Activated CD4-positive, alpha-beta T cell treated with anti-CD3 and anti-CD28 coated beads for 36 hours (primary cell): ENCODE measurements around the gene CD86. TPM values are rescaled to one million over a fixed set of nuclear protein-coding genes. Genes with fewer than 3 reads are reported as not detected.
A peak's percentile ranks its signal among the peaks of the same experiment; 100 is the strongest.

Experiments
- ATAC-seq: fragments of 200-7000 bp; cut with Tn5 transposase; one replicate; pipeline ENCODE4 v1.10.0; 2021; ENCODE audit warnings: mild to moderate bottlenecking, moderate library complexity
- CTCF ChIA-PET: fragments of 350-600 bp; sonication (Branson Sonifier 250); formaldehyde crosslinking; loops from one replicate; lab custom pipeline; 2021; ENCODE audit warnings: antibody characterized with exemption; lab: Charles Lee
- POLR2A ChIA-PET: fragments of 350-600 bp; sonication (Branson Sonifier 250); formaldehyde crosslinking; loops from one replicate; lab custom pipeline; 2021; ENCODE audit warnings: antibody characterized with exemption, inconsistent platforms; lab: Charles Lee
- DNase-seq: peaks from one replicate; pipeline ENCODE4 v3.0.0-alpha.2; 2020
- H3K27ac Mint-ChIP-seq: one replicate; pipeline ENCODE4 v1.8.0; 2021; ENCODE audit warnings: mixed read lengths
- H3K27me3 Mint-ChIP-seq: one replicate; pipeline ENCODE4 v1.8.0; 2021; ENCODE audit warnings: mixed read lengths
- H3K36me3 Mint-ChIP-seq: one replicate; pipeline ENCODE4 v1.8.0; 2021; ENCODE audit warnings: low read depth, mixed read lengths
- H3K4me1 Mint-ChIP-seq: one replicate; pipeline ENCODE4 v1.8.0; 2021; ENCODE audit warnings: mixed read lengths
- H3K4me3 Mint-ChIP-seq: one replicate; pipeline ENCODE4 v1.8.0; 2021; ENCODE audit warnings: mild to moderate bottlenecking, moderate library complexity, mixed read lengths
- H3K9me3 Mint-ChIP-seq: one replicate; pipeline ENCODE4 v1.8.0; 2021; ENCODE audit warnings: low read depth, mixed read lengths
- intact Hi-C, 2 experiments: fragments of 100-400 bp; cut with DNase I in 1 of 2; cut with micrococcal nuclease in 1 of 2; formaldehyde crosslinking; loops; one replicate each; pipeline versions ENCODE4 v1.14.2 to v1.15.1; 2022 to 2024; cut with DNase I, micrococcal nuclease
- total RNA-seq, 2 experiments: library from RNA; stranded (reverse); gene quantifications; one replicate each; pipeline ENCODE4 v1.2.3, GENCODE V29; 2021

CD86 gene
- total RNA-seq, 2 experiments from 2014 or later, result 0.09 to 0.25 TPM

DNA sequence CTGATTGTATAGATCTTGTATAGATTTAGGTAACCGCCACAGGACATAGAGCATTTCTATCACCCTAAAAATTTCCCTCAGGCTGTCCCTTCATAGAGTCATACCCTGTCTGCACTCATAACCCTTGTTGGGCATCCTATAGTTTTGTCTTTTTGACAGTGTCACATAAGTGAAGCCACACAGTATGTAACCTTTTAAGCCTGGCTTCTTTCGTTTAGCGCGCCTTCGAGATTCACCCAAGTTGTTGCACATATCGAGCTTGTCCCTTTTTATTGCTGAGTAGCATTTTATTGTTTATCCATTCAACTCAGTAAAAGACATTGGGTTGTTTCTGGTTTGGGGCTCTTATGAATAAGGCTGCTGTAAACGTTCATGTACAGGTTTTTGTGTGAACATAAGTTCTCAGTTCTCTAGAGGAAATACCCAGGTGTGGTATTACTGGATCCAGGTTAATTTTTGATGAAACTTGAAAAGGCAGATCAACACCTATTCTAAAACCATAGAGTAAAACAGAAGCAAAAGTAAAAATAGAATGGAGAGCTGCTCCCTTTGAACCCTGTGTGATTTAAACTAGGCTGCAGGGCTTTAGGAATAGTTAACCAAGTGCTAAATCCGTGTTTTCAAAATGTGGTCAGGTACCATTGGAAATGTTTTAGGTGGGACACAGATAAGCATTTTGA is 49.5 kb downstream of the CD86 start:
- H3K4me1 Mint-ChIP-seq, result peaks cover 42% of the 10 kb centered on the region
- H3K4me3 Mint-ChIP-seq, result no peak overlapping the region
- H3K27me3 Mint-ChIP-seq, result no peaks in the 10 kb centered on the region
- ChIA-PET CTCF (interaction anchor here (0.6 to 6.0 kb wide), 9 partner anchors 13 to 378 kb away, joined by 3 to 54 read pairs (median 3); partner anchors contain the start of gene FAM162A), POLR2A (interaction anchor here (0.6 kb wide), 1 partner anchor 419 kb away, joined by 3 read pairs; no protein-coding TSS in a partner anchor)
- H3K36me3 Mint-ChIP-seq, result no peaks in the 10 kb centered on the region
- no peaks in the 10 kb centered on the region for H3K9me3 Mint-ChIP-seq
- peak overlapping the region; percentile 17 for H3K27ac Mint-ChIP-seq
- DNase-seq (no peak), ATAC-seq (peak; percentile 20)
- intact Hi-C loops, result loop anchor here (5.0 to 10.0 kb wide), 6 partner anchors 263 to 578 kb away; partner anchors contain the start of gene PARP14 (in 1 of the 2)

DNA sequence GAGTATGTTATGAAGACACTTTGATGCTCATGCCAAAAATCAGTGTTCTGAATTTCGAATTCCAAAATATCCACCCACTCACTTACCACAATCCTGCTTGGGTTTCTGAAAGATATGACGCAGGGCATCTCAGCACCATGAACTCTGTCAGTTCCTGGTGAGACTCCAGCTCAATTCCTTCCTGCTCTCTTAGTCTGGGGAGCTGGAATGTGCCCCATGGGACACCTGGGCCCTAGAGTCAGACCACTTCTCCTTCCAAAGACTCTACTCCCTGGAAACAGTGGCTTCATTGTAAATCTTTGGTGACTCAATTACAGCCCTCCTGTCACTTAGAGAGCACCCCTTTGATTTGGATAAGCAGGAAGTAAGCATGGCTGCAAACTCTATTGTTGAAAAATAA is 50.5 kb downstream of the CD86 start:
- POLR2A ChIA-PET, result interaction anchor here (0.5 to 0.6 kb wide), 2 partner anchors 184 to 388 kb away, joined by 6 to 9 read pairs; no protein-coding TSS in a partner anchor
- ATAC-seq (no peak), DNase-seq (no peak)
- Mint-ChIP-seq H3K27ac (no peak overlapping the region), H3K27me3 (no peaks in the 10 kb centered on the region), H3K4me3 (no peak overlapping the region), H3K9me3 (no peaks in the 10 kb centered on the region), H3K36me3 (no peaks in the 10 kb centered on the region), H3K4me1 (peaks cover 40% of the 10 kb centered on the region)
- CTCF ChIA-PET, result interaction anchor here (0.6 to 2.0 kb wide), 3 partner anchors 12 to 194 kb away, joined by 3 to 6 read pairs (median 5); no protein-coding TSS in a partner anchor
- intact Hi-C loops, result loop anchor here in 1 of 2 experiments (10.0 kb wide), 1 partner anchor 451 kb away; no protein-coding TSS in a partner anchor

DNA sequence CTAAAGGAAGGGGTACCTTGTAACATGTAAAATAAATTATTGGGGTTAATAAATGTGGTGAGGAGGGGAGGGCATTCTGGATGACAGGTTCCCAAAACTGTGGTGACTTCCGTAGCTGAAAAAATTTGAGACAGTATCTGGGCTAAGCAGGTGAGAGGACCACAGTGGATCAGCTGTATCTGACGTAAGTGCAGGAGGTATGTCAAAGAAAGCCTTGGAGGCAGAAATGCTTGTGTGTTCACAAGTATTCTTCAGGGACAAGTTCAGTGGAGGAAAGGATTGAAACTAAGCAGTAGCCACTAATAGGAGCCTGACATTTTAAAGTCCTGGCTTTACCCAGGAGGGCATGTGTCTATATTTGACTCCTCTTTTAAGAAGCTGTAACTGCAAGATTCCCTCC is 52.0 kb downstream of the CD86 start:
- CTCF ChIA-PET, result no interaction called here
- Mint-ChIP-seq H3K27me3 (peaks cover 2% of the 10 kb centered on the region), H3K4me3 (no peak overlapping the region), H3K36me3 (no peaks in the 10 kb centered on the region), H3K9me3 (no peaks in the 10 kb centered on the region), H3K4me1 (peaks cover 26% of the 10 kb centered on the region), H3K27ac (no peak overlapping the region)
- DNase-seq (no peak), ATAC-seq (no peak)
- intact Hi-C loops, result loop anchor here in 1 of 2 experiments (10.0 kb wide), 1 partner anchor 452 kb away; no protein-coding TSS in a partner anchor
- POLR2A ChIA-PET, result interaction anchor here (0.6 kb wide), 1 partner anchor 445 kb away, joined by 3 read pairs; no protein-coding TSS in a partner anchor

DNA sequence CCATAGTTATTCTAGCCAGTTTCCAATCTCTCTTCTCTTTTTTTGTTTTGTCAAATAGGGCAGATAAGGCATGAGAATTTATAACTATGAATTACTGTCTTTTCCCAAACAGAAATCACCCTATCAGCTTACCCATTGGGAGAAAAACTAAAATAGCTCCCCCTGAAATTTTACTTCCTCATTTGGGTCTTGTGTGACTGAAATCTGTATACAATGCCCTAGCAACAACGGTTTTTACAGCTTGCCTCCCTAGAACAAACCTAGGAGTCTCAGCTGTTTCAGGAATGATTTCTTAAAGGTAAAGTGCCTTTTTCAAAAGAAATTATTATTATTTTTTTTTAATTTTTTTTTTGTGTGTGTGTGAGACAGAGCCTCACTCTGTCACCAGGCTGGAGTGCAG is 56.8 kb downstream of the CD86 start:
- Mint-ChIP-seq H3K27me3 (peaks cover 2% of the 10 kb centered on the region), H3K4me3 (no peak overlapping the region), H3K9me3 (no peaks in the 10 kb centered on the region), H3K36me3 (no peaks in the 10 kb centered on the region), H3K27ac (no peak overlapping the region), H3K4me1 (no peaks in the 10 kb centered on the region)
- no peak for ATAC-seq
- DNase-seq, result no peak
- POLR2A ChIA-PET, result interaction anchor here (0.6 kb wide), 1 partner anchor 9 kb away, joined by 4 read pairs; no protein-coding TSS in a partner anchor
- intact Hi-C loops, result no loop called here
- CTCF ChIA-PET, result interaction anchor here (0.9 to 1.7 kb wide), 5 partner anchors 10 to 187 kb away, joined by 3 to 10 read pairs (median 3); no protein-coding TSS in a partner anchor

DNA sequence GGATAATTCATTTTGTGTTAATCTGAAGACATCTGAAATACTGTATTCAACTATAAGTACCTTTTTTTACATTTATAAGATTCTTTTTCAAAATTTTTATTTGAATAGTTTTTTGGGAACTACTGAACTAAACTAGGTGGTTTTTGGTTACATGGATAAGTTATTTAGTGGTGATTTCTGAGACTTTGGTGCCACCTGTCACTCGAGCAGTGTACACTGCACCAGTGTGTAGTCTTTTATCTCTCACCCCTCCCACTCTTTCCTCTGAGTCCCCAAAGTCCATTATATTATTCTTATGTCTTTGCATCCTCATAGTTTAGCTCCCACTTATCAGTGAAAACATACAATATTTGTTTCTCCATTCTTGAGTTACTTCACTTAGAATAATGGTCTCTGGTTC is 57.6 kb downstream of the CD86 start:
- no peak overlapping the region for H3K4me3 Mint-ChIP-seq
- peaks cover 5% of the 10 kb centered on the region for H3K27me3 Mint-ChIP-seq
- ChIA-PET POLR2A (no interaction called here), CTCF (interaction anchor here (0.9 to 1.8 kb wide), 3 partner anchors 12 to 60 kb away, joined by 3 to 5 read pairs (median 3); no protein-coding TSS in a partner anchor)
- no peaks in the 10 kb centered on the region for H3K4me1 Mint-ChIP-seq
- no peaks in the 10 kb centered on the region for H3K36me3 Mint-ChIP-seq
- ATAC-seq, result no peak
- DNase-seq, result no peak
- H3K27ac Mint-ChIP-seq, result no peak overlapping the region
- H3K9me3 Mint-ChIP-seq, result peaks cover 1% of the 10 kb centered on the region
- intact Hi-C loops, result no loop called here

DNA sequence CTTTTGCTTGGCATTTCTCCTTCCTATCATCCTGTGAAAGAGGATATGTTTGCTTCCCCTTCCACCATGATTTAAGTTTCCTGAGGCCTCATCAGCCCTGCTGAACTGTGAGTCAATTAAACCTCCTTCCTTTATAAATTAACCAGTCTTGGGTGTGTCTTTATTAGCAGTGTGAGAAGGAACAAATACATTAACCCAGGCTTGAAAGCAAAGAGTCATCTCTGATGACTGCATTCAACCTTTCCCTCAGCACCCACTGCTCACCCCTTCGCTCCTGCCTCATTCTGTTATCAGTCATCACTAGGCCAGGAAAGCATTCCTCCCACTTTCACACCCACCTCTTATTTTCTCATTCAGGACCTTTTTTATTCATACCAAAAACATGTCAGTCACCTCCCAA is 68.7 kb downstream of the CD86 start:
- Mint-ChIP-seq H3K4me1 (peaks cover 11% of the 10 kb centered on the region), H3K36me3 (no peaks in the 10 kb centered on the region), H3K27me3 (peaks cover 22% of the 10 kb centered on the region), H3K27ac (peak overlapping the region; percentile 64), H3K9me3 (peaks cover 6% of the 10 kb centered on the region), H3K4me3 (no peak overlapping the region)
- peak; percentile 93 for ATAC-seq
- peak; percentile 29 for DNase-seq
- intact Hi-C loops, result loop anchor here in 1 of 2 experiments (2.0 kb wide), 1 partner anchor 23 kb away; no protein-coding TSS in a partner anchor
- CTCF ChIA-PET, result no interaction called here
- POLR2A ChIA-PET, result no interaction called here

DNA sequence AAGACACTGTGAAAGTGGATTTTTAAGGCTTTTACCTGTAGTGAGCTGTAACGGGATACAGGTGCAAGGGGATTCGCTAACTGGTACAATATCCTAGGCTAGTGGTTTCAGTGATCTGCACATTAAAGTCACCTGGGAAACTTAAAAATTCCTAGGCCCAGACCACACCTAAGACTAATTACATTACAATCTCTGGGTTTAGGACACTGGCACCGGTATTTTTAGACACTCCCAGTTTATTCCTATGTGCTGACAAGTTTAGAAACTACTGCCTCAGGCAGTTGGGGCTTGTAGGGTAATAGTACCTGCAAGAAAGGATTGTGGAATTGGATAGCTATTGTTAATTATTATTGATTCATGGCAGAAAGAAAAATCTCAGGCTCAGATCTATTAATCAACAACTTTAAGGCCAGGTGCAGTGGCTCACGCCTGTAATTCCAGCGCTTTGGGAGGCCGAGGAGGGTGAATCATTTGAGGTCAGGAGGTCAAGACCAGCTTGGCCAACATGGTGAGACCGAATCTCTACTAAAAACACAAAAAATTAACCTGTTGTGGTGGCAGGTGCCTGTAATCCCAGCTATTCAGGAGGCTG is 77.9 kb downstream of the CD86 start:
- ATAC-seq, result no peak
- H3K27ac Mint-ChIP-seq, result no peak overlapping the region
- H3K27me3 Mint-ChIP-seq, result peaks cover 3% of the 10 kb centered on the region
- intact Hi-C loops, result no loop called here
- ChIA-PET POLR2A (interaction anchor here (0.6 kb wide), 1 partner anchor 1485 kb away, joined by 3 read pairs; no protein-coding TSS in a partner anchor), CTCF (no interaction called here)
- DNase-seq, result no peak
- no peaks in the 10 kb centered on the region for H3K36me3 Mint-ChIP-seq
- H3K9me3 Mint-ChIP-seq, result no peaks in the 10 kb centered on the region
- no peak overlapping the region for H3K4me3 Mint-ChIP-seq
- H3K4me1 Mint-ChIP-seq, result no peaks in the 10 kb centered on the region

DNA sequence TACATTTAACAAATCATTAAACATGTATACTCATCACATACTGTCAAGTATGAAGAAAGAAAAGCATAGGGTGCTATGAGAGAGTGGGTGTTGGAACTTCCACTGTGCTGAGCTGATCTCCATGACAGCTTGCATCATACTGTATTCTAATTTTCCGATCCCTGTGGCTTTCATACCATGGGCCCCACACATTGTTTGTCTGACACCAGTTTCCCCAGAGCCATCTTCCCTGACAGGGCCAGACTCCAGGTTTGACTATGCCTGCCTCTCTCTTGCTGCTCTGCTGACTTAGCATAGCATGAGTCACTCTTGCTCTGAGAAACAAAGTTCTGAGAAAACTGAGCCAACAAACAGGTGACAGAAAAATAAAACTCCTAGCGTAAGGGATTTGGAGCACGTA is 91.3 kb downstream of the CD86 start:
- Mint-ChIP-seq H3K4me1 (peaks cover 32% of the 10 kb centered on the region), H3K27ac (peak overlapping the region; percentile 83), H3K36me3 (peaks cover 2% of the 10 kb centered on the region), H3K9me3 (peaks cover 5% of the 10 kb centered on the region), H3K4me3 (no peak overlapping the region), H3K27me3 (peaks cover 2% of the 10 kb centered on the region)
- ChIA-PET CTCF (interaction anchor here (0.8 to 1.1 kb wide), 3 partner anchors 101 to 116 kb away, joined by 3 to 5 read pairs (median 5); no protein-coding TSS in a partner anchor), POLR2A (no interaction called here)
- ATAC-seq (peak; percentile 99), DNase-seq (peak; percentile 88)
- intact Hi-C loops, result loop anchor here (1.0 to 5.0 kb wide), 13 partner anchors 22 to 464 kb away; partner anchors contain the start of genes EAF2 (in 2 of the 2), IQCB1 (in 2 of the 2), FAM162A (in 1 of the 2) and PARP15 (in 1 of the 2)

DNA sequence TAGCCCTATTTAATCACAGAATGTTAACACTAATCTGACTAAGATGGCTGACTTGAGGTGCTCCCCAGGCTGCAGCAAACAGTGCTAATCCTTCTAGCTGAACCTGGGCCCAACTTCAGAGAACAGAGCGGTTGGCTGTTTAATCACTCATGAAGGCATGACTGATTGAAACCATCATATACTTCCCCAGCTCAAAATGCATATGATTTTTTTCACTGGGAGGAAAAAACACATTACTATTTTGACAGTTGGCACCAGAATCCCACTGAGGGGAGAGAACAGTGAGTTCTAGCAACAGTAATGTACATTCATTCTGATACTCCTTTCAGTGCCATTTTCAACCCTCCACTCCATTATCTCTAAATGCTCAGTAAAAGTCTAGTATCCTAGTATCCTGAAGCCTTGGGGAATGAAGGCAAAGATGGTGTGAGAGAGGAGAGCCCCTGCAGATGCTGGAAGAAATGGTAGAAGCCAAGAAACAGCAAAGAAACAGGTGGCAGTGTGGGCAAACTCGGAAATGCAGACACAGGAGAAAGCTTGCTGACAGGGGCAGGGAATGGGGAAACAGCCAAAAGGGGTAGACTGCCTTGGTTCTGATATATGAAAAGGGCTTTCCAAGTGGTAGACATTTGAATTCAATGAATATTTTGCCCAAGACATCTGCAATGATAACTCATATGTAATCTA is 93.9 kb downstream of the CD86 start:
- CTCF ChIA-PET, result interaction anchor here (0.7 to 1.7 kb wide), 6 partner anchors 12 to 111 kb away, joined by 3 to 9 read pairs (median 4); no protein-coding TSS in a partner anchor
- POLR2A ChIA-PET, result interaction anchor here (0.6 kb wide), 1 partner anchor 235 kb away, joined by 4 read pairs; the partner anchor contains the start of gene FAM162A

DNA sequence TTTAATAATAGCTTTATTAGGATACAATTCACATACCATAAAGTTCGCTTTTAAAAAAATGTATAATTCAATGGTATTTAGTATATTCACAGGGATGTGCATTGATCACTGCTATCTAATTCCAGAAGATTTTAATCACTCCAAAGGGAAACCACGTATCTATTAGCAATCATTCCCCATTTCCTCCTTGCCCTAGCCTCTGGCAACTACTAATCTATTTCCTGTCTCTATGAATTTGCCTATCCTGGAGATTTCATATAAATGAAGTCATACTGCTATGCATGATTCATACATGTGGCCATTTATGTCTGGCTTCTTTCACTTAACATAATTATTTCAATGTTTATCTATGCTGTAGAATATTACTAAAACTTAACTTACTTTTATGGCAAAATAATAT is 96.3 kb downstream of the CD86 start:
- peaks cover 9% of the 10 kb centered on the region for H3K36me3 Mint-ChIP-seq
- peaks cover 30% of the 10 kb centered on the region for H3K4me1 Mint-ChIP-seq
- no peak overlapping the region for H3K4me3 Mint-ChIP-seq
- CTCF ChIA-PET, result interaction anchor here (1.0 kb wide), 1 partner anchor 24 kb away, joined by 3 read pairs; no protein-coding TSS in a partner anchor
- POLR2A ChIA-PET, result no interaction called here
- no peak for DNase-seq
- H3K9me3 Mint-ChIP-seq, result peaks cover 28% of the 10 kb centered on the region
- intact Hi-C loops, result no loop called here
- no peak overlapping the region for H3K27ac Mint-ChIP-seq
- no peaks in the 10 kb centered on the region for H3K27me3 Mint-ChIP-seq
- ATAC-seq, result no peak

More for the DNA sequence above, 93.9 kb downstream of the CD86 start:
- peaks cover 10% of the 10 kb centered on the region for H3K9me3 Mint-ChIP-seq
- intact Hi-C loops, result loop anchor here (5.0 kb wide), 2 partner anchors 312 to 428 kb away; partner anchors contain the start of genes EAF2 (in 1 of the 2), IQCB1 (in 1 of the 2) and PARP15 (in 1 of the 2)
- peaks cover 6% of the 10 kb centered on the region for H3K36me3 Mint-ChIP-seq
- DNase-seq (peak; percentile 41), ATAC-seq (peak; percentile 28)
- no peaks in the 10 kb centered on the region for H3K27me3 Mint-ChIP-seq
- H3K27ac Mint-ChIP-seq, result peak overlapping the region; percentile 27
- H3K4me1 Mint-ChIP-seq, result peaks cover 35% of the 10 kb centered on the region
- no peak overlapping the region for H3K4me3 Mint-ChIP-seq
